Measurements from ENCODE around the gene OGN. TPM values are rescaled to one million over a fixed set of nuclear protein-coding genes. Genes with fewer than 3 reads are reported as not detected.

Gene OGN
- total RNA-seq: 10 to 100 TPM; 27.7 to 45.0 (median 36.9) TPM
- polyA plus RNA-seq: 18.6 TPM
- long read RNA-seq, donor 1, transcript OGN-202 (7 exons, 2,743 nt): major isoform, 10 of 26 reads
- long read RNA-seq, donor 1, partial matches to known transcripts: 11 of 26 reads
- long read RNA-seq, donor 1, other reads (novel, unspliced or antisense): 5 of 26 reads
- long read RNA-seq, donor 2, partial matches to known transcripts: 6 of 7 reads
- long read RNA-seq, donor 2, other reads (novel, unspliced or antisense): 0 of 7 reads
- long read RNA-seq, donor 3, transcript OGN-202 (7 exons, 2,743 nt): major isoform, 10 of 26 reads
- long read RNA-seq, donor 3, partial matches to known transcripts: 15 of 26 reads
- long read RNA-seq, donor 3, other reads (novel, unspliced or antisense): 1 of 26 reads
- long read RNA-seq, donor 4, partial matches to known transcripts: 6 of 9 reads
- long read RNA-seq, donor 4, other reads (novel, unspliced or antisense): 0 of 9 reads

GRCh38 chr9:92404042-92404836, at the start of gene OGN:
Gene OGN, minus strand, starts transcription at chr9:92404578. Its CDS starts 1,171 bp downstream, at chr9:92403407.
- Histone ChIP-seq H3K4me1 (ENCODE audit: control insufficient read depth, insufficient read depth, low read length) (no peaks in the 10 kb centered on the region), H3K27ac (ENCODE audit: low read length) (no peak within 1 kb of the TSS), H3K27me3 (ENCODE audit: control insufficient read depth, insufficient read depth) (no peaks in the 10 kb centered on the region), H3K9me3 (ENCODE audit: control insufficient read depth, low read length) (no peaks in the 10 kb centered on the region), H3K4me3 (ENCODE audit: low read length) (peak within 1 kb of the TSS; percentile 46)
- intact Hi-C loops (cut with DNase I): no loop called here
- DNase-seq (no peak), ATAC-seq (no peak)
- WGBS: 66% methylated on average over 5 of the region's 5 CpGs

GRCh38 chr9:92446536-92446935, 42.2 kb upstream of the OGN start:
- Histone ChIP-seq H3K9me3 (ENCODE audit: control insufficient read depth, low read length) (no peaks in the 10 kb centered on the region), H3K4me1 (ENCODE audit: control insufficient read depth, insufficient read depth, low read length) (no peaks in the 10 kb centered on the region), H3K4me3 (ENCODE audit: low read length) (no peak overlapping the region), H3K27me3 (ENCODE audit: control insufficient read depth, insufficient read depth) (no peaks in the 10 kb centered on the region), H3K27ac (ENCODE audit: low read length) (no peak overlapping the region)
- intact Hi-C loops (cut with DNase I): no loop called here
- no peak for DNase-seq
- ATAC-seq: no peak

DNA sequence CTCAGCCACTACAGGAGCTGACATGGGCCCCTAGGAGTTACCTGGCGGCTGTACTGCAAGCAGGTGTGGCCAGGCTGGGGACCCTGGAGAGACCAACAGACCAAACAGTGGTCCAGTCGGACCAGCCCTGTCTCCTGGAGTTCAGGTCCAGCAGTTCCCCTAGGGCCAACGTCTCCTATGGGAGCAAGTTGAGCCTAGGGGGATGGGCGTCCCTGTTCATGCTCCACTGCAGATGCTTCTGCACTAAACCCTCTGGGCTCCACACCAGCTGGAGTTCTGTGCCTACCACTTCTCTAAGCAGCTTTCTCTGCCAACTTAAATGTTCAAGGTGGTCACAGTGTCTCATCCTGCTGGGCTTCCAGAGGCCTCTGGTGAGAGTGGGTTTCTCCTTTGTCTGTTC, 40.5 kb upstream of the OGN start:
- Histone ChIP-seq H3K27me3 (ENCODE audit: control insufficient read depth, insufficient read depth) (no peaks in the 10 kb centered on the region), H3K27ac (ENCODE audit: low read length) (no peak overlapping the region), H3K9me3 (ENCODE audit: control insufficient read depth, low read length) (no peaks in the 10 kb centered on the region), H3K4me3 (ENCODE audit: low read length) (no peak overlapping the region), H3K4me1 (ENCODE audit: control insufficient read depth, insufficient read depth, low read length) (no peaks in the 10 kb centered on the region)
- WGBS: 94% methylated on average over 4 of the region's 4 CpGs
- DNase-seq (no peak), ATAC-seq (no peak)
- intact Hi-C loops (cut with DNase I): no loop called here

DNA sequence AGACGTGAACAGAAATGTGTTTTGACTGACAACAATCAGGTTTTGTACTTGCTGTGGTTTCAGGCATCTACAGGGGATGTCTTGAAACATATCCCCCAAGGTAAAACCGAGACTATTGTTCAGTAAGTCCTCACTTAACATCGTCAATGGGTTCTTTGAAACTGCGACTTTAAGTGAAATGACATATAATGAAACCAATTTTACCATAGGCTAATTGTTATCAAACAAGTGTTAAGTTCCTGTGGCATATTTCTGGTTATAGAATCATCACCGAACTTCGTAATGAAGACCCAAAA, 36.3 kb upstream of the OGN start:
- Histone ChIP-seq H3K4me1 (ENCODE audit: control insufficient read depth, insufficient read depth, low read length) (no peaks in the 10 kb centered on the region), H3K4me3 (ENCODE audit: low read length) (no peak overlapping the region), H3K27ac (ENCODE audit: low read length) (no peak overlapping the region), H3K9me3 (ENCODE audit: control insufficient read depth, low read length) (no peaks in the 10 kb centered on the region), H3K27me3 (ENCODE audit: control insufficient read depth, insufficient read depth) (no peaks in the 10 kb centered on the region)
- intact Hi-C loops (cut with DNase I): no loop called here
- DNase-seq: no peak
- 88% methylated on average over 6 of the region's 6 CpGs for WGBS
- ATAC-seq: no peak

- Histone ChIP-seq H3K4me1 (ENCODE audit: control insufficient read depth, insufficient read depth, low read length) (no peaks in the 10 kb centered on the region), H3K4me3 (ENCODE audit: low read length) (no peak overlapping the region), H3K27ac (ENCODE audit: low read length) (no peak overlapping the region), H3K27me3 (ENCODE audit: control insufficient read depth, insufficient read depth) (no peaks in the 10 kb centered on the region), H3K9me3 (ENCODE audit: control insufficient read depth, low read length) (no peaks in the 10 kb centered on the region)
- 86% methylated on average over 5 of the region's 5 CpGs for WGBS
- intact Hi-C loops (cut with DNase I): loop anchor here in 2 of 4 donors (10.0 kb wide), 1 partner anchor 95 kb away; no protein-coding TSS in a partner anchor
- no peak for DNase-seq
- no peak for ATAC-seq
These were observed 35.8 kb upstream of the OGN start for GRCh38 chr9:92439921-92440750.

DNA sequence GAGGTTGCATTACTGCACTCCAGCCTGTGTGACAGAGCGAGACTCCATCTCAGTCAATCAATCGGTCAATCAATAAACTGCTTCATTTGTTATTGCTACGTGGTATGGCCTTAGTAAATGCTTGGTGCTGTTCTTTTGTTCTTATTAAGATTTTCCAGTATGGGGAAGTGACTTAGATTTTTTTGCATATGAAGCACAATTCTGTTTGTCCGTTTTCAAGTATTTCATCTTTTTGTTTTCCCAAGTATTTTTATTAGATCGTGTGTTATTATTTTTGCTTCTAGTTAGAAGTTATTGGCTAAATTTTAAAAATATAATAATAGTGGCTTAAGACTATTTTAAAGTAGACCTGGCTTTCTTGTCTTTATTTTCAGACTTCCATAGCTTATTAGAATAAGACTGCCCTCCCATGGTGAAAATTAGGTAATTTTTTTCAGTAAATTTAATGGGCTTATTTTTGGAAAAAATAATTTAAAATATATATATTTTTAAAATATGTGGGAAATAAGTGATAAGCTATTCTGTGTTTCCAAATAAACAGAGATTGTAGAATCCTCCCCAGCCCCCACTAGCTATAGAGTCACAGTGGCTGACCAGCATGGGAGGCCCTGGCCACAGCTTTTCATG, 34.6 kb upstream of the OGN start:
- intact Hi-C loops (cut with DNase I): loop anchor here in 2 of 4 donors (10.0 kb wide), 1 partner anchor 94 kb away; no protein-coding TSS in a partner anchor
- H3K4me3 ChIP-seq (ENCODE audit: low read length): no peak overlapping the region
- ATAC-seq (no peak), DNase-seq (no peak)
- H3K27me3 ChIP-seq (ENCODE audit: control insufficient read depth, insufficient read depth): no peaks in the 10 kb centered on the region
- H3K9me3 ChIP-seq (ENCODE audit: control insufficient read depth, low read length): no peaks in the 10 kb centered on the region
- H3K27ac ChIP-seq (ENCODE audit: low read length): no peak overlapping the region
- H3K4me1 ChIP-seq (ENCODE audit: control insufficient read depth, insufficient read depth, low read length): no peaks in the 10 kb centered on the region
- WGBS: 73% methylated on average over 5 of the region's 5 CpGs

DNA sequence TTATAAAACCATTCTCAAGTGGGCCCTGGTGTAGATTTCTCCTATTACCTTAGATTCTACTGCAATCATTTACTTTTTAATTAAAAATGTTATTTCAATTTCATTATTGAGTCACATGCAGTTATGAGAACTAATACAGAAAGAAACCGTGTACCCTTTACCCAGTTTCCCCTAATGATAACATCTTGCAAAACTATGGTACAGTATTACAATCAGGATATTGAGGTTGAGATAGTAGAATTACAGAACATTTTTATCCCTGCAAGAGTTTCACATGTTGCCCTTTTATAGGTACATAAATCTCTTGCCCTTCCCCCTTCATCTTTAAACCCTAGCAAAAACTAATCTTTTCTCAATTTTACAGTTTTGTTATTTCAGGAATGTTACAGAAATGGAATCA, 30.9 kb upstream of the OGN start:
- Histone ChIP-seq H3K4me3 (ENCODE audit: low read length) (no peak overlapping the region), H3K9me3 (ENCODE audit: control insufficient read depth, low read length) (no peaks in the 10 kb centered on the region), H3K4me1 (ENCODE audit: control insufficient read depth, insufficient read depth, low read length) (no peaks in the 10 kb centered on the region), H3K27ac (ENCODE audit: low read length) (no peak overlapping the region), H3K27me3 (ENCODE audit: control insufficient read depth, insufficient read depth) (no peaks in the 10 kb centered on the region)
- 90% methylated on average over 1 of the region's 1 CpG for WGBS
- intact Hi-C loops (cut with DNase I): loop anchor here in 2 of 4 donors (10.0 kb wide), 1 partner anchor 90 kb away; no protein-coding TSS in a partner anchor
- no peak for ATAC-seq
- no peak for DNase-seq

DNA sequence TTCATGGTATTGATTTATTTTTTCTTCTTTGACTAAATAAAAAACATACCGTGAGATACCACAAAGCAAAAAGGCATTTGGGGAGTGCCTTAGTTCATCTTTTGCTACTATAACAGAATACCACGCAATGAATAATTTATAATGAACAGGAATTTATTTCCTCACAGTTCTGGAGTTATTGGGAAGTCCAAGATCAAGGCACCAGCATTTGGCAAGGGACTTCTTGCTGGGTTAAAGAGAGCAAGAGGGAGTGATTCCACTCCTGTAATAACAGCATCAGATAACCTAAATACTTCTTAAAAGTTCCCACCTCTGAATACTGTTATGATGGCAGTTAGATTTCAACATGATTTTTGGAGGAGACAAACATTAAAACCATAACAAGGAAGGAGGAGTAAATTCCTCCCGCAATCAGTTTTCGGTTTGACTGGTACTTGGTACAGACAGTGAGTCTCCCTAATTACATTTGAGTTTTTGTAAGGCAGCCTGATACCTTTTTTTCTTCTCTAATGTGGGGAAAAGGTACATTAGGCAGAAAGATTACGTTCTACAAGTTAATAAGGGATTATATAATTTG, 28.7 kb upstream of the OGN start:
- no peak for ATAC-seq
- no peak for DNase-seq
- Histone ChIP-seq H3K27me3 (ENCODE audit: control insufficient read depth, insufficient read depth) (no peaks in the 10 kb centered on the region), H3K4me3 (ENCODE audit: low read length) (no peak overlapping the region), H3K4me1 (ENCODE audit: control insufficient read depth, insufficient read depth, low read length) (no peaks in the 10 kb centered on the region), H3K27ac (ENCODE audit: low read length) (no peak overlapping the region), H3K9me3 (ENCODE audit: control insufficient read depth, low read length) (no peaks in the 10 kb centered on the region)
- WGBS: 93% methylated on average over 5 of the region's 5 CpGs
- intact Hi-C loops (cut with DNase I): loop anchor here in 2 of 4 donors (10.0 kb wide), 1 partner anchor 88 kb away; no protein-coding TSS in a partner anchor

DNA sequence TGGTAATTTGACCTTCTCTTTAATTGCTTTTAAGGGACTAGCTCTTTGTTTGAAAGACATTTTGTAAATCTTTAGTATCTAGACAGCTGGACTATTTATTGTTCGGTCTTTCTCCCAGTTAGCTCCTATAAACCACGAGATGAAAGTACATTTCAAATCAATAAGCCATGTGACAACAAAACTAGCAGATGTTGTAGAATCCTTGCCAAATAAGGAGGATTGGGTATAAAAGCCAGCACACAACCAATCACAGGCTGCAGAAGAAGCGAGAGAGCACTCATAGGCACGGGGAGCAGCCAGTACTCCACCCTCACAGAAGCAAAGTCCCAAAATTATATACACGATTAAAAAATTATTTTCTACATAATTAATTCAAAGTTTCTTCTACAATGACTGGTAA, 28.0 kb upstream of the OGN start:
- no peaks in the 10 kb centered on the region for H3K4me1 ChIP-seq (ENCODE audit: control insufficient read depth, insufficient read depth, low read length)
- no peak overlapping the region for H3K4me3 ChIP-seq (ENCODE audit: low read length)
- H3K9me3 ChIP-seq (ENCODE audit: control insufficient read depth, low read length): no peaks in the 10 kb centered on the region
- intact Hi-C loops (cut with DNase I): loop anchor here in 2 of 4 donors (10.0 kb wide), 1 partner anchor 88 kb away; no protein-coding TSS in a partner anchor
- WGBS: 71% methylated on average over 5 of the region's 5 CpGs
- no peak for DNase-seq
- no peak for ATAC-seq
- no peak overlapping the region for H3K27ac ChIP-seq (ENCODE audit: low read length)
- H3K27me3 ChIP-seq (ENCODE audit: control insufficient read depth, insufficient read depth): no peaks in the 10 kb centered on the region

DNA sequence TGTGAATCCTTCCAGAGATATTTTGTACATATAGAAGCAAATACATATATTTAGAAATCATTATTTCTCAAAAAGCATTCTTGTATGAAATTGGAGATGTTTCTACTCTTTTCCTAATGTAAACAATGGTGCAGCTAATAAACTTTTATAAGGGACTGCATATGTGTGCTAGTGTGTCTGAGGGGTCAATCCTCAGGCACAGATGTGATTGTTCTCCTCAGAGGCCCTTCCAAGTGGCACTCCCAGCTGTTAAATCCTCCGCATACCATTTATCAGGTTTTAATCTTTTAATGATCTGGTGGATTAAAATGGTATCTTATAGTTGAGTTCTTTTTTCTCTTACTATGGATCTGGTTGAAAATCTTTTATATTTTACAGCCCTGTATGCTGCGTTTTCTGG, 25.5 kb upstream of the OGN start:
- 94% methylated on average over 2 of the region's 2 CpGs for WGBS
- ATAC-seq: no peak
- DNase-seq: no peak
- intact Hi-C loops (cut with DNase I): loop anchor here in 2 of 4 donors (10.0 kb wide), 1 partner anchor 85 kb away; no protein-coding TSS in a partner anchor
- no peak overlapping the region for H3K4me3 ChIP-seq (ENCODE audit: low read length)
- no peaks in the 10 kb centered on the region for H3K4me1 ChIP-seq (ENCODE audit: control insufficient read depth, insufficient read depth, low read length)
- no peak overlapping the region for H3K27ac ChIP-seq (ENCODE audit: low read length)
- no peaks in the 10 kb centered on the region for H3K27me3 ChIP-seq (ENCODE audit: control insufficient read depth, insufficient read depth)
- H3K9me3 ChIP-seq (ENCODE audit: control insufficient read depth, low read length): no peaks in the 10 kb centered on the region
